ENCODE measurements around the gene FAIM2.

GRCh38 chr12:49901986-49902385, 1.7 kb downstream of the FAIM2 start:
- no peak for TF ChIP-seq CTCF (IDR thresholded peaks at IDR 0.05)
- no peak for TF ChIP-seq POLR2A (IDR thresholded peaks at IDR 0.05; ENCODE audit: low read depth)

All from esophagus muscularis mucosa (tissue), 3 donors.